Activated naive CD8-positive, alpha-beta T cell treated with anti-CD3 and anti-CD28 coated beads for 36 hours (primary cell): Measurements from ENCODE around the gene GIT2. TPM values are rescaled to one million over a fixed set of nuclear protein-coding genes. Genes with fewer than 3 reads are reported as not detected.
"Not testable (repeated sequence)": the region's sequence is repeated elsewhere in the genome, so short reads cannot be mapped to it uniquely, and the experiment has no call there.

Experiments used
- DNase-seq: peaks from one replicate; pipeline ENCODE4 v3.0.0; 2021
- H3K27ac Mint-ChIP-seq: one replicate; pipeline ENCODE4 v1.8.0; 2022; ENCODE audit warnings: mild to moderate bottlenecking, moderate library complexity, mixed read lengths
- H3K27me3 Mint-ChIP-seq: one replicate; pipeline ENCODE4 v1.8.0; 2022; ENCODE audit warnings: mild to moderate bottlenecking, mixed read lengths
- H3K36me3 Mint-ChIP-seq: one replicate; pipeline ENCODE4 v1.8.0; 2021; ENCODE audit warnings: mild to moderate bottlenecking, mixed read lengths
- H3K4me1 Mint-ChIP-seq: one replicate; pipeline ENCODE4 v1.8.0; 2021; ENCODE audit warnings: mixed read lengths
- H3K4me3 Mint-ChIP-seq: one replicate; pipeline ENCODE4 v1.8.0; 2022; ENCODE audit warnings: mild to moderate bottlenecking, moderate library complexity, mixed read lengths
- H3K9me3 Mint-ChIP-seq: one replicate; pipeline ENCODE4 v1.8.0; 2022; ENCODE audit warnings: mixed read lengths
- total RNA-seq, 2 experiments: library from RNA; stranded (reverse); gene quantifications; one replicate each; pipeline ENCODE4 v1.2.3, GENCODE V29; 2021

Gene GIT2
- total RNA-seq, 2 experiments from 2014 or later = 50.6 to 51.0 TPM

- no peaks in the 10 kb centered on the region for H3K4me1 Mint-ChIP-seq
- DNase-seq = no peak
- no peak overlapping the region for H3K4me3 Mint-ChIP-seq
- H3K27ac Mint-ChIP-seq = no peak overlapping the region
- no peaks in the 10 kb centered on the region for H3K27me3 Mint-ChIP-seq
- no peaks in the 10 kb centered on the region for H3K9me3 Mint-ChIP-seq
- peaks cover 10% of the 10 kb centered on the region for H3K36me3 Mint-ChIP-seq
These were observed 66.0 kb downstream of the GIT2 start for GRCh38 chr12:109930028-109930800.

DNA sequence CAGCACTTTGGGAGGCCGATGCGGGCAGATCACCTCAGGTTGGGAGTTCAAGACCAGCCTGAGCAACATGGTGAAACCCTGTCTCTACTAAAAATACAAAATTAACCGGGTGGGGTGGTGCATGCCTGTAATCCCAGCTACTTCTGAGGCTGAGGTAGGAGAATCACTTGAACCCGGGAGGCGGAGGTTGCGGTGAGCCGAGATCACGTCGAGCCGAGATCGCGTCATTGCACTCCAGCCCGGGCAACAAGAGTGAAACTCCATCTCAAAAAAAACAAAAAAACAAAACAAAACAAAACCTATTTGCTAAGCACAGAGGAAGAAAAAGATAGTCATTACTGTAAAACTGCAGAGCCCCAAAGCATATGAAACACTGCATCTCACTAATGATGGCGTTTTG, 66.8 kb downstream of the GIT2 start:
- not testable (repeated sequence) for H3K27ac Mint-ChIP-seq, H3K27me3 Mint-ChIP-seq, DNase-seq, H3K9me3 Mint-ChIP-seq, H3K4me1 Mint-ChIP-seq, H3K4me3 Mint-ChIP-seq
- peaks cover 10% of the 10 kb centered on the region for H3K36me3 Mint-ChIP-seq

DNA sequence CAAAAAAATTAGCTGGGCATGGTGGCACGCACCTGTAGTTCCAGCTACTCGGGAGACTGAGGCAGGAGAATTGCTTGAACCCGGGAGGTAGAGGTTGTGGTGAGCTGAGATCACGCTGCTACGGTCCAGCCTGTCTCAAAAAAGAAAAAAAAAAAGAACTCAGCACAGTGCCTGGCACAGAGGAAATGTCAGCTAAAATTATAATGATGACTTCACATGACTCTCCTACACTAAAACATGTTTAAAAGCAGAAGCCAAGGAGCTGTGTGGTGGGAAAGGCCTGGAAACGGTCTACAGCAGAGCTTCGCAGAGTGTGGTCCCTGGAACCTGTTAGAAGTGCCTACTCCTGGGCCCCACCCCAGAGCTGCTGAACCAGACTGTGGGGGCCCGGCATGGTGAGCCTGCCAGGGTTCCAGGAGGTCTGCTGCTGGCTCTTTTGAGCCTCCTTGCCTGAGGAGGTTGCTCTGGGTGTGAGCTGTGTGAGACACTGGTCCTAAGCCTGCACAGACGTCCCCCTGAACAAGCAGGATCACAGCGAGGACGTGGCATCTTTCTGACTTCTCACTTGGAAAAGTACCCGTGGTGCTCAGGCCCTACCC, 68.0 kb downstream of the GIT2 start:
- peaks cover 4% of the 10 kb centered on the region for H3K36me3 Mint-ChIP-seq
- no peaks in the 10 kb centered on the region for H3K4me1 Mint-ChIP-seq
- no peak overlapping the region for H3K4me3 Mint-ChIP-seq
- H3K9me3 Mint-ChIP-seq = no peaks in the 10 kb centered on the region
- DNase-seq = no peak
- H3K27ac Mint-ChIP-seq = no peak overlapping the region
- no peaks in the 10 kb centered on the region for H3K27me3 Mint-ChIP-seq

GRCh38 chr12:109927622-109928021, 68.5 kb downstream of the GIT2 start:
- peak overlapping the region; percentile 10 for H3K27ac Mint-ChIP-seq
- H3K9me3 Mint-ChIP-seq = no peaks in the 10 kb centered on the region
- no peaks in the 10 kb centered on the region for H3K4me1 Mint-ChIP-seq
- DNase-seq = peak; percentile 26
- no peaks in the 10 kb centered on the region for H3K27me3 Mint-ChIP-seq
- peaks cover 4% of the 10 kb centered on the region for H3K36me3 Mint-ChIP-seq
- H3K4me3 Mint-ChIP-seq = no peak overlapping the region

DNA sequence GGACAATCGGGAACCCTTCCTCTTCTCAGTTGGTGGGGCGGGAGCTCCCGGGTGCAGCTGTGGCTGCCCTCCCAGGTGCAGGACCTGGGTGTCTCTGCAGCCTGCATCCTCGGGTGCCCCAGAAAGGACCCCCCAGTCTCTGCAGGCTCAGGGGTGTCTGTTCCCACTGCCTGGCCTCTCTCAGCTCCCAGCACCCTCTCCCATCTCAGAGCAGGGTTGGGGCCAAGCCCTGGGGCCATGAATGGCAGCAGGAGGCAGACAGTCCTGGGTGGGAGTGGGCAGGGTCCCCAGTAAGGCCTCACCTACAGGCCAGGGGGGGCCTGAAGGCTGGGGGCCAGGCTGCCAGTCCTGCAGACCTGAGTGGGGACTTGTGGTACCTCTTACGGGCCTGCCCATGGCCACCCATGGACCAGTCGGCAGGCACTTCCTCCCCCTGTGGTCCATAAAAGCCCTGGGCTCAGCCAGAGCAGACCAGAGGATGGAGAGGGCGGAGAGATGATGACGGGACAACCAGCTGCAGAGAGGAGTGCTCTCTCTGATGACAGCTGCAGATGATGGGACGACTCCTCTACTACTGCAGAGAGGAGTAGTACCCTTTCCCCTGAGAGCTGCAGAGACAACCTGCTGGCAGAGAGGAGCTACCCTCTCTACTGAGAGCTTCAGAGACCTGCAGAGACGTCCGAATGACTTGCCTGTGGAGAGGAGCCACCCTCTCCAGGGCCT, 69.5 kb downstream of the GIT2 start:
- Mint-ChIP-seq H3K9me3 (no peaks in the 10 kb centered on the region), H3K36me3 (peaks cover 4% of the 10 kb centered on the region)

DNA sequence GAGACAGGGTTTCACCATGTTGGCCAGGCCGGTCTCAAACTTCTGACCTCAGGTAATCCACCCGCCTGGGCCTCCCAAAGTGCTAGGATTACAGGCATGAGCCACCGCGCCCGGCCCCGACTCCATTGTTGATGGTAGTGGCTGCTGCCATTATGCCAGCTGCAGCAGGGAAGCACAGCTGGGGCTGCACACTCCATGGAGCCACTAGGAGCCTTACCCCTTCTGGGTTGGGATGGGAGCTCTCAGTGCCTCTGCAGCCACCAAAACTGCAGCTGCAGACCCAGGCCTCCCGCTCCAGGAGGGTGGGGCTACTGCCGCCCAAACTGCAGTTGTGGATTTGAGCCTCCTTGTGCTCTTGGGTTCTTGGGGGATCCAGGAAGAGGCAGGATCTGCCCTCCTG, 70.2 kb downstream of the GIT2 start:
- Mint-ChIP-seq H3K27me3 (no peaks in the 10 kb centered on the region), H3K9me3 (no peaks in the 10 kb centered on the region), H3K4me1 (no peaks in the 10 kb centered on the region), H3K4me3 (no peak overlapping the region), H3K36me3 (peaks cover 6% of the 10 kb centered on the region), H3K27ac (no peak overlapping the region)
- DNase-seq = no peak

More for the DNA sequence above, 69.5 kb downstream of the GIT2 start:
- Mint-ChIP-seq H3K4me3 (no peak overlapping the region), H3K27me3 (no peaks in the 10 kb centered on the region), H3K27ac (no peak overlapping the region), H3K4me1 (no peaks in the 10 kb centered on the region)
- DNase-seq = no peak

DNA sequence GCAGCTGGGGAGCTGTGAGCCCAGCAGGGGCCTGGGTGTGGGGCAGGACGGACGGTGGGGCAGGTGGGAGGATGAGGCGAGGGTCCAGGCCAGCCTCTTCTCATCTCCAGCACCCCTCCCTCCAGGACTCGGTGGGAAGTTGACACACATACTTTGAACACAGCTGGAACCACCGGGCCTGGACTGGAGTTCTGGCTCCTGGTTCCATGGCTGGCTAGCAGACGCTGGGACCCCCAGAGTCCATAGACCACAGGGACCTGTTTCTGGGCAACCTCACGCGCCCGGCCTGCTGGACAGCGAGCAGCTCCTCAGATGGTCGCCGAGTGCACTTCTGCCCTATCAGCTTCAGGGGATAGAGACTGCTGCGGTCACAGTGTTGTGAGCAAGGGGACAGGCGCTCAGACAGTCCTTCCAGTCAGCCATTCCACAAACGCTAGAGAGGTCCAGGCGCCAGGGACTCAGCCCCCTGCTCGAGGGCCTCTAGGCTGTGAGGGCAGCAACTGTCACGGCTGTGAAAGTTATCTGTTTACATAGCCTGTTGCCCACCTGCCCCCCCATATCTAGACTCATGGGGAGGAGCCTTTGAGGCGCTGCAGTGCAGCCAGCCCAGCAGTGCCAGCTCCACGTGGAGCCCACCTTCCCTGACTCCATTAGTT, 70.9 kb downstream of the GIT2 start:
- no peak overlapping the region for H3K4me3 Mint-ChIP-seq
- H3K27ac Mint-ChIP-seq = no peak overlapping the region
- H3K36me3 Mint-ChIP-seq = peaks cover 8% of the 10 kb centered on the region
- DNase-seq = no peak
- no peaks in the 10 kb centered on the region for H3K4me1 Mint-ChIP-seq
- H3K27me3 Mint-ChIP-seq = no peaks in the 10 kb centered on the region
- H3K9me3 Mint-ChIP-seq = no peaks in the 10 kb centered on the region

DNA sequence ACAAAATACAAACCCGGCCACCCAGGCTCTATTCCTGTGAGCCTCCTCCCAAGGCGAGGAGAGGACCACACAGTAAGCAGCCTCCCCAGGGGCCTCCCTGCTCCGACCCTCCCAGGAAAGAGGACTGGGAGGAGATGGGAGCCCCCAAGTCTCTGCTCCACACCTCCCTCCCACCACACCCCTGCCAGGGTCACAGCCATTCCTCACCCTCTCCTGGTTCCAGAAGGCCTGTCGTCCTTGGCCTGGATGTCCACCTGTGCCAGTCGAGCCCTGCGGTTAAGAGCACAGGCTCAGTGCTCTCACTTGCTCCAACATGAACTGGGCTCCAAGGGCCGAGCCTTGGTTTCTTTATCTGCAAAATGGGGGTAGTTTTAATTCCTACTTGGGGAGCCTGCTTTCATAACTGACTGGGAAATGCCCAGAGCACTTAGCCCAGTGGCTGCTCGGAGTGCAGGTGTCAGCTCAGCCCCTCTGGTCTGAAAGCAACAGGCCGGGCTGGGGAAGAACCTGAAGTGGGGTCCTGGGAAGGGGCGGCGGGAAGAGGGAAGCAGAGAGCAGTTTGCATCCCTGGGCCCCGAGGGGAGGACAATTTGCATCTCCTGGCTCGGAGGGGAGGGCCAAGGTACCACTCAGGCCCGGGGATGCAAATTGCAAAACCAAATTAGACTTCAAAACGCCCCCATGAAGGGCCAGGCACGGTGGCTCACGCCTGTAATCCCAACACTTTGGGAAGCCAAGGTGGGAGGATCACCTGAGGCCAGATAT, 72.5 kb downstream of the GIT2 start:
- Mint-ChIP-seq H3K36me3 (peaks cover 8% of the 10 kb centered on the region), H3K27ac (no peak overlapping the region), H3K27me3 (no peaks in the 10 kb centered on the region), H3K4me3 (no peak overlapping the region), H3K9me3 (no peaks in the 10 kb centered on the region), H3K4me1 (no peaks in the 10 kb centered on the region)
- DNase-seq = no peak

DNA sequence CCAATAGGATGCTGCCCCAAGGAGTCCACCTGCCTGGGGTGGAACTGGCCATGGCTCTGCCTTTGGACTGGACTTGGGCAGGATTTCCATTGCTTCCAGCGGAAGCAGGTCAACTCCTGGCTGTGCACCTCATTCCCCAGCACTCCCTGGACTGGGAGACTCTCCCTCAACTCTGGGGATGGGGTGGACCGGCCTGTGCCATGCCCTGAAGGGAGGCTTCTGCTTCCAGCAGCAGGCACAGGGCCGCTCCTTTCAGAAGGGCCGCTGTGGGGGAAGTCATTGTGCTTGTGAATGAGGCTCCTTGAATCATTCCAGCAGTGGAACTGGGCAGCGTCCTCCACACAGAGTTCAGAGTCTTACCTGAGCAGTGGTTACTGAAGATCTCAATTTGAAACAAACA, 73.1 kb downstream of the GIT2 start:
- H3K27ac Mint-ChIP-seq = no peak overlapping the region
- no peaks in the 10 kb centered on the region for H3K9me3 Mint-ChIP-seq
- no peak overlapping the region for H3K4me3 Mint-ChIP-seq
- no peak for DNase-seq
- no peaks in the 10 kb centered on the region for H3K27me3 Mint-ChIP-seq
- H3K36me3 Mint-ChIP-seq = peaks cover 8% of the 10 kb centered on the region
- H3K4me1 Mint-ChIP-seq = no peaks in the 10 kb centered on the region

DNA sequence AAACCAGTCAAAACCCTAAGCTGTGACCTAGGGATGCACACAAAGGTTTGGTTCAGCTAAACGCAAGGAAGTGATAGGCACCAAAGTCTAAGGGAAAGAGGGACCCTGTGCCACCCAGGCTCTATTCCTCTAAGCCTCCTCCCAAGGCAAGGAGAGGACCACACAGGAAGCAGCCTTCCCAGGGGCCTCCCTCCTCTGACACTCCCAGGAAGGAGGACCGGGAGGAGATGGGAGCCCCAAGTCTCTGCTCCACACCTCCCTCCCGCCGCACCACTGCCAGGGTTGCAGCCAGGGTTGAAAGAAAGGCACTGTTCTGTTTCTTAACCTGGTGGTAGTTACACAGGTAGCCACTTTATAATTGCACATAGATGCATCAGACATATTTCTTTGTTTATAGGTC, 74.2 kb downstream of the GIT2 start:
- H3K36me3 Mint-ChIP-seq = peaks cover 7% of the 10 kb centered on the region

GRCh38 chr12:109920261-109920780, 75.8 kb downstream of the GIT2 start:
- Mint-ChIP-seq H3K36me3 (peaks cover 13% of the 10 kb centered on the region), H3K27ac (no peak overlapping the region), H3K4me3 (no peak overlapping the region), H3K27me3 (no peaks in the 10 kb centered on the region), H3K9me3 (no peaks in the 10 kb centered on the region), H3K4me1 (no peaks in the 10 kb centered on the region)
- no peak for DNase-seq

More for the DNA sequence above, 74.2 kb downstream of the GIT2 start:
- DNase-seq = no peak
- Mint-ChIP-seq H3K4me1 (no peaks in the 10 kb centered on the region), H3K9me3 (no peaks in the 10 kb centered on the region), H3K27me3 (no peaks in the 10 kb centered on the region), H3K27ac (no peak overlapping the region), H3K4me3 (no peak overlapping the region)

DNA sequence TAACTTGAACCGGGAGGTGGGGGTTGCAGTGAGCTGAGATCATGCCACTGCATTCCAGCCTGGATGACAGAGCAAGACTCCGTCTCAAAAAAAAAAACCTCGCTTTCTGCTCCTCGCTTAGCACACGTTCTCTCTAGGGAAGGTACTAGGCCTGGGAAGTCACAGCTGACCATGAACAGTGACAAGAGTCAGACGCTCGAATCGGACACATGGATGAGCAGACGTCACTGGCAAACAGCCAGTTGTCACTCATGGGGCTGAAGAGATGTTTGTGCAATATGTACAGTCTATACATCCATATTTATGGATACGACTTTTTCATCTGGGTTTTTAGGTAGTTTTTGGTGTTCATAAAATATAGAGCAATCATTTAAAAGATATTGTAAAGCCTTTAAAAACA, 76.7 kb downstream of the GIT2 start:
- no peaks in the 10 kb centered on the region for H3K4me1 Mint-ChIP-seq
- H3K4me3 Mint-ChIP-seq = no peak overlapping the region
- H3K36me3 Mint-ChIP-seq = peaks cover 13% of the 10 kb centered on the region
- DNase-seq = no peak
- no peak overlapping the region for H3K27ac Mint-ChIP-seq
- H3K27me3 Mint-ChIP-seq = no peaks in the 10 kb centered on the region
- H3K9me3 Mint-ChIP-seq = no peaks in the 10 kb centered on the region

DNA sequence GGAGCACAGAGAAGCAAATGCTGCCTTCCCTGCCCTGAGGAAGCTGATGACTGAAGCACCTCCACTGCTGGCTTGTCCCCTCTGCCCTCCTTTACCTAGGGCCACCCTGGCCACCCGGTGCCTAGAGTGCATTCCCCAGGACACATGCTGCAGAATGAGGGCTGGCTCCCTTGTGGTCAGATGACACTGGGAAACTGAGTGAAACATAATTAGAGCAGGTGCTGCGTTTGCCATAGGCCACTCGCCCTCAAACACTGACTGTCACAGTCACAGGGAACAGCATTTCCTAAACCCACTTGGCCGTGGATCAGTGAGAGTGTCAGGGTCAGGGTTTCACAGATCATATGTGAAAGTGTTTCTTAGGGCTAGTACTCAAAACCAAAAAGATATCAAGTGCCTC, 80.1 kb downstream of the GIT2 start:
- no peak for DNase-seq
- Mint-ChIP-seq H3K4me3 (no peak overlapping the region), H3K9me3 (no peaks in the 10 kb centered on the region), H3K36me3 (peaks cover 13% of the 10 kb centered on the region), H3K4me1 (no peaks in the 10 kb centered on the region), H3K27ac (no peak overlapping the region), H3K27me3 (no peaks in the 10 kb centered on the region)

- Mint-ChIP-seq H3K4me1 (no peaks in the 10 kb centered on the region), H3K27me3 (no peaks in the 10 kb centered on the region), H3K4me3 (no peak overlapping the region), H3K27ac (no peak overlapping the region), H3K36me3 (peaks cover 13% of the 10 kb centered on the region), H3K9me3 (no peaks in the 10 kb centered on the region)
- no peak for DNase-seq
These were observed 80.8 kb downstream of the GIT2 start for GRCh38 chr12:109915171-109916040.
